Measurements from ENCODE around the gene PTGES3L. TPM values are rescaled to one million over a fixed set of nuclear protein-coding genes. Genes with fewer than 3 reads are reported as not detected.

The PTGES3L gene
- 0.06 and 0.16 TPM in 2 replicates for total RNA-seq

GRCh38 chr17:42979511-42980273 lies at the start of gene PTGES3L:
TSS of gene PTGES3L (minus strand) at chr17:42980080. CDS start at chr17:42980053, 27 bp downstream.

GRCh38 chr17:43024407-43025289 lies 44.8 kb upstream of the PTGES3L start, which contains the start of gene RND2:
TSS of gene RND2 (plus strand) at chr17:43025231. CDS start at chr17:43025348, 117 bp downstream.

GRCh38 chr17:43021741-43022512 lies 42.0 kb upstream of the PTGES3L start, which contains the start of gene VAT1:
TSS of gene VAT1 (minus strand) at chr17:43022385. CDS start at chr17:43022322, 63 bp downstream.

DNA sequence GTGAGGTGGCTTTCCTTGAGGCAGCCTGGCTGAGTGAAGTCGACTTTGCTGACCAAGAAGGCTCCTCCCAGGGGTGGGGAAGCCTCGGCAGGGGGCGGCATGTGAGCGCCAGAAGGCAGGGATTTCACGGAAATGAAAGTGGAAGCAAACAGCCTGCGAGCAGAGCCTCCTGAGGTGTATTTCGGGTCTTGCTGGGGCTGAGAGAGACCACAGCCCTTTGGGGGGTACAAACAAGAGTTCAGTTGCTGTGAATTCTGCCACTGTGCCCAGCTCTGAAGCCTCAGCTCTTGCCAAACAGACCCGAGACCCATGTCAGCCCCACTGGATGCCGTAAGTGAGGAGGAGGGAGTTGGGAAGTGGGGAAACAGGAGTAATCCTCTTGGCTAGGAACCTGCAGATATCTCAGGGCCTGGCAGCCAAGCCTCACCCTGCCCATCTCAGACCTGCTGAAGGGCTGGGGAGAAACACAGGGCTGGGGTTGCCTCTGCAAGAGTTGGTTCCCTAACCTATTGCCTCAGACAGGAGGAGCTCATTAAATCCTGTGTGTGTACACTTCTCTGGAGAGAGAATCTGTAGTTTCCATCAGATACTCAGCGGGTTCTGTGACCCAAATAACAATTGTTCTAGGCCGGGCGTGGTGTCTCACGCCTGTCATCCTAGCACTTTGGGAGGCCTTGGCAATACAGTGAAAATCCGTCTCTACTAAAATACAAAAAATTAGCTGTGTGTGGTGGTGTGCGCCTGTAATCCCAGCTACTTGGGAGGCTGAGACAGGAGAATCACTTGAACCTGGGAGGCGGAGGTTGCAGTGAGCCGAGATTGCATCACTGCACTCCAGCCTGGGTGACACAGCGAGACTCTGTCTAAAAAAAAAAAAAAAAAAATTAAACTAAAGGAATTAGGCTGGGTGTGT lies 27.0 kb upstream of the PTGES3L start, which contains the start of gene IFI35:
Gene IFI35, plus strand, starts transcription at position 146 of the 913 bp plus-strand sequence. Its CDS starts 164 bp downstream, at position 310.

GRCh38 chr17:42997984-42998938 lies 18.4 kb upstream of the PTGES3L start, which contains the start of gene RPL27:
TSS of gene RPL27 (plus strand) at chr17:42998419. CDS start at chr17:42998751, 332 bp downstream.

DNA sequence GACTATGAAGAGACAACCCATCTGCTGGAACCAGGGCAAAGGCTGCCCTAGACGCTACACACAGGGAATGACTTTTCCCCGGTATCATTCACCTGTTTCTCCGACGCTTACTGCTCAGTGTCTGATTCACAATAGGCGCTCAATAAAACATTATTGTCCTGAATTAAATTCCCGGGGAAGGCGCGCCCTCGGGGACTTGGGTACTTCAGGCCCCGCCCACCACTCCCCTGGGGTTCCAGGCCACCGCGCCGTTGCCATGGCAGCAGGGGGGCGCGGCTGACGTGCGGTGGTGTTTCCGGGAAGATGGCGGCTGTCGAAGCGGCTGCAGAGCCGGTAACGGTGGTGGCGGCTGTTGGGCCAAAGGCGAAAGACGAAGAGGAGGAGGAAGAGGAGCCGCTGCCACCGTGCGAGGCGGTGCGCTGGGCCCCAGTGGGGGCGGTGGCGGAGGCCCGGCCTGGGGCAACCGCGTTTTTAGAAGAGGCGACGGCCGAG lies 440 bp upstream of the PTGES3L start, which contains the start of gene RUNDC1:
Gene RUNDC1, plus strand, starts transcription at position 292 of the 492 bp plus-strand sequence. Its CDS starts 12 bp downstream, at position 304.

DNA sequence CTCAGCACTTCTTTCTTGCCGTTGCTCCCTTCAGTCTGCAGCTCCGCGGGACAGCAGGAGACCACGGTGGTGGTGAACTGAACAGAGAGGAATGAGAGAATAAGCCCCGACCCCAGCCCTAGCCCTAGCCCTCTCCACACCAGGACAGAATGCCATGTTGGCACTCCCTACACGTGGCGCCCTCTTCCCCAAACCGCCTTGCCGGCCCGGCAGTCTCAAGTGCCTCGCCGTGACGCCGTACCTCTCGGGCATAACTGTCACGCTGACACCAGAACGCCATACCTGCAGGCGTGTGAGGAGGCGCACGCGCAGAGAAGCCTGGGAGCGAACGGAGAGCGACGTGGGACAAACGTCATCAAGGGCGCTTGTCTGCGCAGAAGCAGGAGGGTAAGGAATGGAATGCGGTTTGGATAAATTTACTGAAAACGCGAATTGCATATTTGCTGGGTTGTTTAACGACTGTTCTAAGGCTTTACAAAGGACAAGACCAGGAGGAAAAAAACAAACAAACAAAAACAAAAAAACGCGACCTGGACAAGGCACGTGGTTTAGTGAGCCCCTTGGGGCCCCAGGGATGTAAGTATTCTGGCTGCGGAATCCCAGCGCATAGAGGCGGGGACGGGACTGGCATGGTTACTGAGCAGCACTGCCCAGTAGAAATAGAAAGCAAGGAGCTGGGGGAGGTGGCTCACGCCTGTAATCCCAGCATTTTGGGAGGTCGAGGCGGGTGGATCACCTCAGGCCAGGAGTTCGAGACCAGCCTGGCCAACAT lies 15.5 kb downstream of the PTGES3L start, which contains the start of gene AARSD1:
Gene AARSD1, minus strand, starts transcription at position 294 of the 772 bp plus-strand sequence. Its CDS starts 14 bp downstream, at position 280.

Other genes with a start within 250 kb of the PTGES3L start
- 9.6 and 18.8 TPM in 2 replicates for gene EZH1, start 235.0 kb downstream of the PTGES3L start, total RNA-seq
- gene RAMP2, start 218.9 kb downstream of the PTGES3L start, total RNA-seq, result 4.4 and 30.8 TPM in 2 replicates
- 35.5 and 41.0 TPM in 2 replicates for gene VPS25, start 206.6 kb downstream of the PTGES3L start, total RNA-seq
- 1.3 and 13.0 TPM in 2 replicates for gene WNK4, start 199.5 kb downstream of the PTGES3L start, total RNA-seq
- 55.1 and 59.4 TPM in 2 replicates for gene COA3, start 181.4 kb downstream of the PTGES3L start, total RNA-seq
- not detected in 2 replicates for gene CNTD1, start 181.2 kb downstream of the PTGES3L start, total RNA-seq
- gene BECN1, start 155.8 kb downstream of the PTGES3L start, total RNA-seq, result 116 and 169 TPM in 2 replicates
- gene PSME3, start 146.7 kb downstream of the PTGES3L start, total RNA-seq, result 55.7 and 87.4 TPM in 2 replicates
- 0.49 and 0.69 TPM in 2 replicates for gene AOC2, start 135.5 kb downstream of the PTGES3L start, total RNA-seq
- 0.31 and 0.32 TPM in 2 replicates for gene AOC3, start 128.9 kb downstream of the PTGES3L start, total RNA-seq
- gene G6PC1, start 79.3 kb downstream of the PTGES3L start, total RNA-seq, result not detected in 2 replicates
- gene AARSD1, start 15.6 kb downstream of the PTGES3L start, total RNA-seq, result 14.4 and 18.0 TPM in 2 replicates
- 7.3 and 13.3 TPM in 2 replicates for gene RUNDC1, start 485 bp upstream of the PTGES3L start, total RNA-seq
- 736 and 777 TPM in 2 replicates for gene RPL27, start 18.3 kb upstream of the PTGES3L start, total RNA-seq
- 10.4 and 21.9 TPM in 2 replicates for gene IFI35, start 26.7 kb upstream of the PTGES3L start, total RNA-seq
- 230 and 259 TPM in 2 replicates for gene VAT1, start 42.3 kb upstream of the PTGES3L start, total RNA-seq
- gene RND2, start 45.2 kb upstream of the PTGES3L start, total RNA-seq, result 0.16 and 0.19 TPM in 2 replicates
- gene BRCA1, start 145.3 kb upstream of the PTGES3L start, total RNA-seq, result 16.8 and 25.1 TPM in 2 replicates
- 70.4 and 94.5 TPM in 2 replicates for gene NBR1, start 191.1 kb upstream of the PTGES3L start, total RNA-seq
- 0.81 and 4.0 TPM in 2 replicates for gene TMEM106A, start 231.8 kb upstream of the PTGES3L start, total RNA-seq
- not detected in 2 replicates for gene CCDC200, start 248.5 kb upstream of the PTGES3L start, total RNA-seq

Data from bladder microvascular endothelial cell (primary cell).